CD8-positive, alpha-beta memory T cell (primary cell): ENCODE results near the gene FKBP5. TPM values are rescaled to one million over a fixed set of nuclear protein-coding genes. Genes with fewer than 3 reads are reported as not detected.
"Not testable (repeated sequence)": the region's sequence is repeated elsewhere in the genome, so short reads cannot be mapped to it uniquely, and the experiment has no call there.

Experiments used
- CTCF ChIA-PET: fragments of 350-600 bp; sonication (Branson Sonifier 250); formaldehyde crosslinking; loops from one replicate; lab custom pipeline; 2021; ENCODE audit warnings: antibody characterized with exemption; lab: Charles Lee
- POLR2A ChIA-PET: fragments of 350-600 bp; sonication (Branson Sonifier 250); formaldehyde crosslinking; loops from one replicate; lab custom pipeline; 2021; ENCODE audit warnings: antibody characterized with exemption; lab: Charles Lee
- DNase-seq, 5 donors: peaks; one replicate each; pipeline versions ENCODE4 v3.0.0 to v3.0.0-alpha.2; 2020 to 2022; ENCODE audit warnings: mixed read lengths in 1 of 5
- H3K27ac ChIP-seq: one replicate; pipeline ENCODE4 v1.7.0; 2013; ENCODE audit warnings: low read depth, mild to moderate bottlenecking, low read length, moderate library complexity
- H3K27me3 ChIP-seq: 2 replicates; pipeline ENCODE4 v1.7.0; 2013; ENCODE audit warnings: low read length, mild to moderate bottlenecking; ENCODE audit not compliant: insufficient read depth, poor library complexity, severe bottlenecking
- H3K36me3 ChIP-seq: 2 replicates; pipeline ENCODE4 v1.7.0; 2013; ENCODE audit warnings: mild to moderate bottlenecking, low read length, moderate library complexity; ENCODE audit not compliant: insufficient read depth
- H3K4me1 ChIP-seq: 2 replicates; pipeline ENCODE4 v1.7.0; 2013; ENCODE audit warnings: mild to moderate bottlenecking, low read length, moderate library complexity; ENCODE audit not compliant: insufficient read depth
- H3K4me3 ChIP-seq: 2 replicates; pipeline ENCODE4 v1.7.0; 2013; ENCODE audit warnings: mild to moderate bottlenecking, low read length
- H3K9me3 ChIP-seq: 2 replicates; pipeline ENCODE4 v1.7.0; 2013; ENCODE audit warnings: mild to moderate bottlenecking, low read length
- H3K27ac Mint-ChIP-seq, 8 donors: one replicate each; pipeline ENCODE4 v1.8.0; 2020 to 2021; ENCODE audit warnings: mixed read lengths in 8 of 8, mild to moderate bottlenecking in 6 of 8, inconsistent platforms in 3 of 8, moderate library complexity in 3 of 8
- H3K27me3 Mint-ChIP-seq, 2 donors: one replicate each; pipeline ENCODE4 v1.8.0; 2020 to 2021; ENCODE audit warnings: mixed read lengths in 2 of 2, mild to moderate bottlenecking in 1 of 2, moderate library complexity in 1 of 2
- H3K36me3 Mint-ChIP-seq, 3 donors: one replicate each; pipeline ENCODE4 v1.8.0; 2020 to 2021; ENCODE audit warnings: mixed read lengths in 3 of 3, inconsistent platforms in 1 of 3, mild to moderate bottlenecking in 1 of 3
- H3K4me1 Mint-ChIP-seq, 3 donors: one replicate each; pipeline ENCODE4 v1.8.0; 2020 to 2021; ENCODE audit warnings: mixed read lengths in 3 of 3, inconsistent platforms in 1 of 3, mild to moderate bottlenecking in 1 of 3
- H3K4me3 Mint-ChIP-seq, 7 donors: one replicate each; pipeline ENCODE4 v1.8.0; 2020 to 2021; ENCODE audit warnings: mixed read lengths in 7 of 7, mild to moderate bottlenecking in 6 of 7, moderate library complexity in 4 of 7, inconsistent platforms in 2 of 7
- H3K9me3 Mint-ChIP-seq, 5 donors: one replicate each; pipeline ENCODE4 v1.8.0; 2020 to 2022; ENCODE audit warnings: mixed read lengths in 5 of 5, mild to moderate bottlenecking in 3 of 5, moderate library complexity in 2 of 5, inconsistent platforms in 1 of 5
- polyA plus RNA-seq: library from polyadenylated mRNA; unstranded; fragments of 300-500 nt; fragmentation: Illumina TruSeq; gene quantifications from one replicate; pipeline ENCODE4 v1.2.3, GENCODE V29; 2021
- total RNA-seq, 2 experiments: library from RNA; stranded (reverse); gene quantifications; one replicate each; pipeline ENCODE4 v1.2.3, GENCODE V29; 2021

Gene FKBP5
- total and polyA plus RNA-seq, 3 experiments from 2014 or later = 55.7 to 192 (median 58.8) TPM

GRCh38 chr6:35582315-35582714 lies 106.4 kb downstream of the FKBP5 start:
- Mint-ChIP-seq H3K27ac (peak overlapping the region in 2 of 8 donors; percentile 17 to 87), H3K4me1 (peaks cover 37 to 48% (median 39%) of the 10 kb centered on the region in 3 donors), H3K27me3 (no peaks in the 10 kb centered on the region), H3K36me3 (peaks cover 4 to 66% (median 13%) of the 10 kb centered on the region in 3 donors), H3K4me3 (no peak overlapping the region), H3K9me3 (no peaks in the 10 kb centered on the region)
- Histone ChIP-seq H3K27me3 (no peaks in the 10 kb centered on the region), H3K4me1 (peaks cover 53% of the 10 kb centered on the region), H3K36me3 (peaks cover 25% of the 10 kb centered on the region), H3K27ac (no peak overlapping the region), H3K9me3 (no peaks in the 10 kb centered on the region), H3K4me3 (no peak overlapping the region)
- no peak for DNase-seq
- ChIA-PET CTCF (interaction anchor here (0.9 to 8.7 kb wide), 6 partner anchors 8 to 155 kb away, joined by 3 to 144 read pairs (median 19); partner anchors contain the start of gene ARMC12), POLR2A (interaction anchor here (0.8 kb wide), 1 partner anchor 42 kb away, joined by 3 read pairs; no protein-coding TSS in a partner anchor)

- H3K27ac ChIP-seq = no peak overlapping the region
- no peaks in the 10 kb centered on the region for H3K9me3 Mint-ChIP-seq
- no peaks in the 10 kb centered on the region for H3K27me3 Mint-ChIP-seq
- peaks cover 46% of the 10 kb centered on the region for H3K4me1 ChIP-seq
- ChIA-PET POLR2A (no interaction called here), CTCF (interaction anchor here (1.4 to 8.7 kb wide), 3 partner anchors 9 to 155 kb away, joined by 5 to 144 read pairs (median 59); partner anchors contain the start of gene ARMC12)
- peaks cover 28% of the 10 kb centered on the region for H3K36me3 ChIP-seq
- no peaks in the 10 kb centered on the region for H3K9me3 ChIP-seq
- DNase-seq = no peak
- peak overlapping the region in 5 of 8 donors; percentile 0 to 92 (median 43) for H3K27ac Mint-ChIP-seq
- peaks cover 4 to 66% (median 12%) of the 10 kb centered on the region in 3 donors for H3K36me3 Mint-ChIP-seq
- H3K4me1 Mint-ChIP-seq = peaks cover 31 to 41% (median 32%) of the 10 kb centered on the region in 3 donors
- H3K4me3 ChIP-seq = no peak overlapping the region
- no peak overlapping the region for H3K4me3 Mint-ChIP-seq
- no peaks in the 10 kb centered on the region for H3K27me3 ChIP-seq
These were observed 107.1 kb downstream of the FKBP5 start for GRCh38 chr6:35581633-35582032.

DNA sequence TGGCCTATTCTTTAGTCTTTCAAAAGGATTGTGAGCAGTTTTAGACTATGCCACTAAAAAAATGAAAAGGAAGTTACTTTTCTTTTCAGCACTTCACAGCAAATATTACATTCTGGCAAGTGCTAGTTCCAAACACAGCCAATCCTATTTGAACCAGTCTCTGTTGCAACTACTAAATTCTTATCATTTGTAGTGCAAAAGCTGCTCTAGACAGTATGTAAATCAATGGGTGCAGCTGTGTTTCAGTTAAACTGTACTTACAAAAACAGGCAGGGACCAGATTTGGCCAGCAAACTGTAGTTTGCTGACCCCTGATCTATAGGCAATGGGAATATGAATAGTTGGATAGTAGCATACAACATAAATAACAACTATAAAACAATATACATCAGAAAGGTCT lies 107.9 kb downstream of the FKBP5 start:
- Mint-ChIP-seq H3K4me1 (peaks cover 24 to 33% (median 24%) of the 10 kb centered on the region in 3 donors), H3K27ac (no peak overlapping the region), H3K27me3 (no peaks in the 10 kb centered on the region), H3K9me3 (no peaks in the 10 kb centered on the region), H3K4me3 (no peak overlapping the region), H3K36me3 (peaks cover 0 to 66% (median 7%) of the 10 kb centered on the region in 3 donors)
- H3K27ac ChIP-seq = no peak overlapping the region
- POLR2A ChIA-PET = no interaction called here
- H3K4me3 ChIP-seq = no peak overlapping the region
- CTCF ChIA-PET = interaction anchor here (1.2 to 8.7 kb wide), 3 partner anchors 11 to 156 kb away, joined by 3 to 144 read pairs (median 31); partner anchors contain the start of gene ARMC12
- H3K9me3 ChIP-seq = no peaks in the 10 kb centered on the region
- no peaks in the 10 kb centered on the region for H3K27me3 ChIP-seq
- peaks cover 38% of the 10 kb centered on the region for H3K4me1 ChIP-seq
- DNase-seq = no peak
- H3K36me3 ChIP-seq = peaks cover 36% of the 10 kb centered on the region

GRCh38 chr6:35576682-35577081 lies 112.0 kb downstream of the FKBP5 start:
- Histone ChIP-seq H3K27me3 (no peaks in the 10 kb centered on the region), H3K4me1 (peaks cover 2% of the 10 kb centered on the region), H3K9me3 (no peaks in the 10 kb centered on the region), H3K36me3 (peaks cover 41% of the 10 kb centered on the region), H3K27ac (no peak overlapping the region), H3K4me3 (no peak overlapping the region)
- DNase-seq = no peak
- no peaks in the 10 kb centered on the region for H3K27me3 Mint-ChIP-seq
- H3K36me3 Mint-ChIP-seq = peaks cover 0 to 74% (median 19%) of the 10 kb centered on the region in 3 donors
- H3K9me3 Mint-ChIP-seq = no peaks in the 10 kb centered on the region
- ChIA-PET CTCF (interaction anchor here (2.6 to 6.2 kb wide), 2 partner anchors 48 to 160 kb away, joined by 14 to 31 read pairs; partner anchors contain the start of gene ARMC12), POLR2A (no interaction called here)
- H3K4me3 Mint-ChIP-seq = no peak overlapping the region
- H3K27ac Mint-ChIP-seq = no peak overlapping the region
- peaks cover 0 to 4% (median 4%) of the 10 kb centered on the region in 3 donors for H3K4me1 Mint-ChIP-seq

DNA sequence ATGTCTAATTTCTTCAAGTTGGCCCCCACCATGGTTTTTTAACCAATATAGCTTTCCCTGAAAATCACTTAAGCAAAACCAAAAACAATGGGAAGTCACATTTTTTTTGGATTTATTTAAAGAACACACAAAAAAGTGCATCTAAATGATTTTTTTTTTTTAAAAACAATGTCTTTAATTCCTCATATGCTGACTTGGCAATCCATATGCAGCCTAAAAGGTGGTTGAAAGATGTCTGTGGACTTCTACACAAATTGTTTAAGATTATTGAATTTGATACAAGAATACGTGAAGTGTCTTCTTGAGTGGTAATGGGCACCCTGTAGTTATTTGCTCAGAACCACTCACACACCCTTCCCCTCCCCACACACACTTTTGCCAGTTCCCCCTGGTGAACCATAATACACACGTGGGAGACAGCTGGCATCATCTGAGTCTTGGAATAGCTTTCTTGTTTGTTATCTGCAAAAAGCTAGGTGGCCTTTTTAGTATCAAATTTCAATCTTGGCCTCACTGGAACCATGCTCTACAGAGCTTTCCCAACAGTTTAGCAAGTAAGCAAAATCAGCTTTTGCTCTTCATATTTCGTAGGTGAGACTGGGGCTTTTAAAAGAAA lies 115.1 kb downstream of the FKBP5 start:
- no peaks in the 10 kb centered on the region for H3K9me3 ChIP-seq
- DNase-seq = no peak
- ChIA-PET CTCF (interaction anchor here (1.6 kb wide), 1 partner anchor 11 kb away, joined by 4 read pairs; no protein-coding TSS in a partner anchor), POLR2A (no interaction called here)
- Mint-ChIP-seq H3K4me3 (no peak overlapping the region), H3K27ac (peak overlapping the region in 3 of 8 donors; percentile 3 to 92 (median 5)), H3K36me3 (peaks cover 0 to 64% (median 16%) of the 10 kb centered on the region in 3 donors), H3K9me3 (no peaks in the 10 kb centered on the region), H3K27me3 (no peaks in the 10 kb centered on the region), H3K4me1 (peaks cover 0 to 2% (median 0%) of the 10 kb centered on the region in 3 donors)
- H3K4me1 ChIP-seq = no peaks in the 10 kb centered on the region
- no peaks in the 10 kb centered on the region for H3K27me3 ChIP-seq
- no peak overlapping the region for H3K27ac ChIP-seq
- H3K36me3 ChIP-seq = peaks cover 31% of the 10 kb centered on the region
- no peak overlapping the region for H3K4me3 ChIP-seq

- H3K4me3 Mint-ChIP-seq, H3K9me3 ChIP-seq, H3K27me3 Mint-ChIP-seq, POLR2A ChIA-PET, H3K9me3 Mint-ChIP-seq, H3K27ac ChIP-seq, H3K27me3 ChIP-seq, H3K4me1 ChIP-seq, H3K4me1 Mint-ChIP-seq, DNase-seq, H3K4me3 ChIP-seq: not testable (repeated sequence)
- Mint-ChIP-seq H3K27ac (peak overlapping the region in 3 of 8 donors; percentile 27 to 52 (median 29)), H3K36me3 (peaks cover 0 to 40% (median 14%) of the 10 kb centered on the region in 3 donors)
- peaks cover 20% of the 10 kb centered on the region for H3K36me3 ChIP-seq
- CTCF ChIA-PET = interaction anchor here (1.2 kb wide), 1 partner anchor 20 kb away, joined by 3 read pairs; no protein-coding TSS in a partner anchor
These were observed 117.8 kb downstream of the FKBP5 start for GRCh38 chr6:35570885-35571330.

DNA sequence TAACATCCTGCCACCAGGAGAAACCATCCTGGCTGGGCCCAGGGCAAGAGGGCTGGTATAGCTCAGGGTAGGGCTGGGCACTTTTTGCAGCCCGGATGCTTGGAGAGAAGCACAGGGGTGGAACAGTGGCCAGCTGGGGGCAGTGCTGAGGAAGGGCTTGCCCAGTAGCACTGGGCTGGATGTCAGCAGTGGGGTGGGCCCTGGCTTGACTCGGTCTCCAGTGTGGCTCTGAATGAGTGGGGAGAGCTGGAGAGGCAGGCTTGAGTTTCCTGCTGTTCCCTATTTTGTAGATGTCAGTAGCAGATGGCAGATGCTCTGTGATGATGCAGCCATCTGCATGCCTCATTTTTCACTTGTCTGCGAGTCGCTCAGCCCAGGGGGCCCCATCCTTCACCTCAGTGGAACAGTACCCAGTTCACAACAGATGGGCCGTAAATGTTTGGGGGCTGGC lies 119.7 kb downstream of the FKBP5 start:
- DNase-seq = peak in 1 of 5 donors; percentile 50
- Mint-ChIP-seq H3K27ac (peak overlapping the region in 2 of 8 donors; percentile 47 to 75), H3K4me3 (no peak overlapping the region), H3K36me3 (peaks cover 0 to 22% (median 3%) of the 10 kb centered on the region in 3 donors), H3K9me3 (no peaks in the 10 kb centered on the region), H3K4me1 (peaks cover 0 to 3% (median 0%) of the 10 kb centered on the region in 3 donors), H3K27me3 (peaks cover 9 to 10% of the 10 kb centered on the region in 2 donors)
- H3K4me3 ChIP-seq = no peak overlapping the region
- CTCF ChIA-PET = interaction anchor here (1.0 to 2.2 kb wide), 3 partner anchors 55 to 168 kb away, joined by 3 to 13 read pairs (median 6); partner anchors contain the start of gene ARMC12
- no peaks in the 10 kb centered on the region for H3K9me3 ChIP-seq
- H3K27me3 ChIP-seq = no peaks in the 10 kb centered on the region
- no peak overlapping the region for H3K27ac ChIP-seq
- H3K4me1 ChIP-seq = no peaks in the 10 kb centered on the region
- POLR2A ChIA-PET = no interaction called here
- peaks cover 6% of the 10 kb centered on the region for H3K36me3 ChIP-seq

- Histone ChIP-seq H3K27me3 (no peaks in the 10 kb centered on the region), H3K36me3 (no peaks in the 10 kb centered on the region), H3K4me3 (no peak overlapping the region), H3K4me1 (no peaks in the 10 kb centered on the region), H3K9me3 (no peaks in the 10 kb centered on the region), H3K27ac (no peak overlapping the region)
- H3K36me3 Mint-ChIP-seq = peaks cover 0 to 3% (median 0%) of the 10 kb centered on the region in 3 donors
- H3K27ac Mint-ChIP-seq = peak overlapping the region in 2 of 8 donors; percentile 21 to 60
- H3K4me3 Mint-ChIP-seq = no peak overlapping the region
- ChIA-PET POLR2A (no interaction called here), CTCF (no interaction called here)
- peaks cover 10 to 24% of the 10 kb centered on the region in 2 donors for H3K27me3 Mint-ChIP-seq
- H3K9me3 Mint-ChIP-seq = no peaks in the 10 kb centered on the region
- peaks cover 0 to 3% (median 0%) of the 10 kb centered on the region in 3 donors for H3K4me1 Mint-ChIP-seq
- no peak for DNase-seq
These were observed 121.9 kb downstream of the FKBP5 start for GRCh38 chr6:35566794-35567193.
